ENCODE measurements around the gene SPOCK2.
"Not testable (repeated sequence)": the region's sequence is repeated elsewhere in the genome, so short reads cannot be mapped to it uniquely, and the experiment has no call there.

SPOCK2 gene

GRCh38 chr10:72087969-72088888 lies at the start of gene SPOCK2:
TSS of gene SPOCK2 (minus strand) at chr10:72088551. CDS start at chr10:72088328, 223 bp downstream.
- no peak for FAIRE-seq

- FAIRE-seq = no peak
Measured at GRCh38 chr10:72137583-72137982, 49.2 kb upstream of the SPOCK2 start.

GRCh38 chr10:72136225-72136624 lies 47.9 kb upstream of the SPOCK2 start:
- FAIRE-seq = not testable (repeated sequence)

GRCh38 chr10:72134785-72135767 lies 46.7 kb upstream of the SPOCK2 start:
- FAIRE-seq = no peak

GRCh38 chr10:72133517-72133916 lies 45.2 kb upstream of the SPOCK2 start:
- FAIRE-seq = no peak

- no peak for FAIRE-seq
Measured at GRCh38 chr10:72132854-72133253, 44.5 kb upstream of the SPOCK2 start.

GRCh38 chr10:72127571-72127970 lies 39.2 kb upstream of the SPOCK2 start:
- FAIRE-seq = no peak

GRCh38 chr10:72126872-72127232 lies 38.5 kb upstream of the SPOCK2 start:
- FAIRE-seq = no peak

- no peak for FAIRE-seq
Measured at GRCh38 chr10:72126184-72126871, 38.0 kb upstream of the SPOCK2 start.

- FAIRE-seq = peak; percentile 92
Measured at GRCh38 chr10:72124989-72125388, 36.6 kb upstream of the SPOCK2 start.

- no peak for FAIRE-seq
Measured at GRCh38 chr10:72124381-72124780, 36.0 kb upstream of the SPOCK2 start.

- FAIRE-seq = peak; percentile 72
Measured at GRCh38 chr10:72123616-72124015, 35.3 kb upstream of the SPOCK2 start.

GRCh38 chr10:72122221-72122620 lies 33.9 kb upstream of the SPOCK2 start:
- FAIRE-seq = no peak

GRCh38 chr10:72121389-72121788 lies 33.0 kb upstream of the SPOCK2 start:
- no peak for FAIRE-seq

- no peak for FAIRE-seq
Measured at GRCh38 chr10:72116372-72116771, 28.0 kb upstream of the SPOCK2 start.

GRCh38 chr10:72114706-72115450 lies 26.5 kb upstream of the SPOCK2 start:
- no peak for FAIRE-seq

GRCh38 chr10:72110673-72111401 lies 22.5 kb upstream of the SPOCK2 start:
- no peak for FAIRE-seq

GRCh38 chr10:72109636-72110157 lies 21.3 kb upstream of the SPOCK2 start:
- no peak for FAIRE-seq

GRCh38 chr10:72108830-72109635 lies 20.7 kb upstream of the SPOCK2 start:
- FAIRE-seq = no peak

- not testable (repeated sequence) for FAIRE-seq
Measured at GRCh38 chr10:72108004-72108370, 19.6 kb upstream of the SPOCK2 start.
